ENCODE data around the gene GDPD1. TPM values are rescaled to one million over a fixed set of nuclear protein-coding genes. Genes with fewer than 3 reads are reported as not detected.
A peak's percentile ranks its signal among the peaks of the same experiment; 100 is the strongest.
"Not testable (repeated sequence)": the region's sequence is repeated elsewhere in the genome, so short reads cannot be mapped to it uniquely, and the experiment has no call there.

The GDPD1 gene
- total and polyA plus RNA-seq, 9 of the 15 experiments (the other 6 are each of a cell fraction or from before 2014, with no cell fraction given): 5.7 to 15.2 (median 9.3) TPM

GRCh38 chr17:59290302-59290998, 70.1 kb downstream of the GDPD1 start:
- CTCF ChIA-PET (ENCODE audit: low intra/inter-chr PET ratio): not testable (repeated sequence)
- H3K9ac ChIP-seq (ENCODE audit: insufficient read depth in 1 of 2, low read depth in 2 of 2, low read length in 2 of 2): peak overlapping the region; percentile 68 to 79; a peak in 3 of 4 replicates
- TF ChIP-seq DIDO1 (tag; IDR thresholded peaks at IDR 0.05; ENCODE audit: low read depth): peak; percentile 55; the same call in 1 of the 2 replicates
- peak in 1 of 2 experiments; percentile 83; a peak in 2 of 4 replicates for TF ChIP-seq TBL1XR1 (IDR thresholded peaks at IDR 0.05; ENCODE audit: low read length in 2 of 2)
- TF ChIP-seq MBD2 (IDR thresholded peaks at IDR 0.05; ENCODE audit: borderline replicate concordance, low read depth): peak; percentile 56; the same call in 1 of the 2 replicates
- peak; percentile 61; the same call in 1 of the 2 replicates for TF ChIP-seq E2F3 (CRISPR knock-in tag; IDR thresholded peaks at IDR 0.05)
- peak; percentile 96 for TF ChIP-seq CC2D1A (IDR thresholded peaks at IDR 0.05)
- peak; percentile 29; the same call in 1 of the 2 replicates for TF ChIP-seq ELF1 (tag; IDR thresholded peaks at IDR 0.05)
- TF ChIP-seq ZEB2 (IDR thresholded peaks at IDR 0.05): peak; percentile 95
- TF ChIP-seq DDX20 (tag; IDR thresholded peaks at IDR 0.05; ENCODE audit: low read depth): peak; percentile 88
- peak; percentile 99 for TF ChIP-seq ZNF592 (IDR thresholded peaks at IDR 0.05)

More at GRCh38 chr17:59290302-59290998, 70.1 kb downstream of the GDPD1 start:
- H3K9me3 ChIP-seq (replicated peaks; ENCODE audit: control insufficient read depth, insufficient read depth, low read depth, low read length); H4K20me1 ChIP-seq (replicated peaks; ENCODE audit: control insufficient read depth, insufficient read depth, low read length); in situ Hi-C loops (cut with MboI); H3K79me2 ChIP-seq (ENCODE audit: control insufficient read depth, insufficient read depth, low read length); H3K9me1 ChIP-seq (ENCODE audit: control insufficient read depth, insufficient read depth, low read length); H3K36me3 ChIP-seq (ENCODE audit: control insufficient read depth, insufficient read depth, low read length); BruUV-seq (replicated peaks); H3K27me3 ChIP-seq (ENCODE audit: control insufficient read depth in 2 of 2, insufficient read depth in 2 of 2, low read length in 2 of 2); H3K4me3 ChIP-seq: not testable (repeated sequence)
- Histone ChIP-seq H3K27ac (ENCODE audit: extremely low read depth, low read depth, low read length) (peak overlapping the region; percentile 97), H3K4me2 (ENCODE audit: insufficient read depth, low read length) (peak overlapping the region; percentile 66), H2AFZ (ENCODE audit: low read depth, low read length) (peak overlapping the region; percentile 84), H3K4me1 (replicated peaks in 1 of 2; ENCODE audit: control insufficient read depth in 2 of 2, insufficient read depth in 2 of 2, low read length in 2 of 2) (peaks cover 29 to 31% of the 10 kb centered on the region in 2 experiments)
- FAIRE-seq (peak; percentile 97), ATAC-seq (peak; percentile 85), DNase-seq (ENCODE audit: extremely low read depth in 1 of 4, low spot score in 3 of 4) (peak; percentile 11 to 91 (median 30))
- under 1% methylated on average over 11 of the region's 12 CpGs for WGBS (ENCODE audit: insufficient coverage, low coverage, missing lambda C conversion rate)
- POLR2A ChIA-PET: interaction anchor here (0.6 kb wide), 1 partner anchor 109 kb away, joined by 3 read pairs; no protein-coding TSS in a partner anchor
- intact Hi-C loops (cut with micrococcal nuclease): loop anchor here (1.0 to 5.0 kb wide), 2 partner anchors 133 to 329 kb away; partner anchors contain the start of genes CLTC, PRR11 and SKA2

Data from K562 (cell line).